MG63 (cell line): ENCODE measurements around the gene PI4KA. TPM values are rescaled to one million over a fixed set of nuclear protein-coding genes. Genes with fewer than 3 reads are reported as not detected.
"Not testable (repeated sequence)": the region's sequence is repeated elsewhere in the genome, so short reads cannot be mapped to it uniquely, and the experiment has no call there.

Experiments
- DNase-seq: peaks from one replicate; pipeline ENCODE4 v3.0.0-alpha.2; 2020
- H3K27me3 ChIP-seq: fragments of 250-450 bp; sonication (Bioruptor Pico); 2 replicates; pipeline ENCODE4 v1.5.1; 2020; ENCODE audit warnings: mild to moderate bottlenecking, moderate library complexity
- H3K36me3 ChIP-seq: fragments of 250-450 bp; sonication (Bioruptor Pico); 2 replicates; pipeline ENCODE4 v1.5.1; 2020; ENCODE audit warnings: mild to moderate bottlenecking, moderate library complexity
- H3K4me3 ChIP-seq: fragments of 250-450 bp; sonication (Bioruptor Pico); 2 replicates; pipeline ENCODE4 v1.5.1; 2020; ENCODE audit warnings: mild to moderate bottlenecking, moderate library complexity
- H3K9me3 ChIP-seq: fragments of 250-450 bp; sonication (Bioruptor Pico); 2 replicates; pipeline ENCODE4 v1.5.1; 2020; ENCODE audit warnings: mild to moderate bottlenecking, moderate library complexity
- total RNA-seq: library from RNA; depleted of rRNA; stranded (reverse); fragments of >200 nt; shearing (Covaris generic); gene quantifications from 2 replicates; pipeline ENCODE4 v1.2.3, GENCODE V29; 2014; ENCODE audit warnings: low replicate concordance

PI4KA gene
- total RNA-seq, 1 experiment from 2014 or later, result 24.3 TPM

DNA sequence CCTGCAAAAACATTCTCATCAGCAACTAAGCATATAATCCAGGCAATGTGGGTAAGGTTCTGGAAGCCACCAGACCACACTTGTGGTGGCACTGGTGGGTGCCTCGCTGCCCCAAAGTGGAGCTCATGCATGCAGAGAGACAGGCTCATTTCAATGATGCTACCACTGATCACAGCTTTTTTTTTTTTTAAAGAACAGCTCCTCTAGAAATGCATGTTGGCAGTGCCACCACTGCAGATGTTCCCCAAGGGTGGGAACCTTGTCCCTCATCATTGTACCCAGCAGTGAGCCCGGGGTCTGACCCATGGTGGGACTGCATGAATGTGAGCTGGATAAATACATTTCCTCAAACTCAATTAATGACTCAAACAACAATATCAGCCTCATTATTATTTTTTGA, 115.8 kb downstream of the PI4KA start:
- peaks cover 47% of the 10 kb centered on the region for H3K36me3 ChIP-seq
- no peak for DNase-seq
- peaks cover 12% of the 10 kb centered on the region for H3K9me3 ChIP-seq

DNA sequence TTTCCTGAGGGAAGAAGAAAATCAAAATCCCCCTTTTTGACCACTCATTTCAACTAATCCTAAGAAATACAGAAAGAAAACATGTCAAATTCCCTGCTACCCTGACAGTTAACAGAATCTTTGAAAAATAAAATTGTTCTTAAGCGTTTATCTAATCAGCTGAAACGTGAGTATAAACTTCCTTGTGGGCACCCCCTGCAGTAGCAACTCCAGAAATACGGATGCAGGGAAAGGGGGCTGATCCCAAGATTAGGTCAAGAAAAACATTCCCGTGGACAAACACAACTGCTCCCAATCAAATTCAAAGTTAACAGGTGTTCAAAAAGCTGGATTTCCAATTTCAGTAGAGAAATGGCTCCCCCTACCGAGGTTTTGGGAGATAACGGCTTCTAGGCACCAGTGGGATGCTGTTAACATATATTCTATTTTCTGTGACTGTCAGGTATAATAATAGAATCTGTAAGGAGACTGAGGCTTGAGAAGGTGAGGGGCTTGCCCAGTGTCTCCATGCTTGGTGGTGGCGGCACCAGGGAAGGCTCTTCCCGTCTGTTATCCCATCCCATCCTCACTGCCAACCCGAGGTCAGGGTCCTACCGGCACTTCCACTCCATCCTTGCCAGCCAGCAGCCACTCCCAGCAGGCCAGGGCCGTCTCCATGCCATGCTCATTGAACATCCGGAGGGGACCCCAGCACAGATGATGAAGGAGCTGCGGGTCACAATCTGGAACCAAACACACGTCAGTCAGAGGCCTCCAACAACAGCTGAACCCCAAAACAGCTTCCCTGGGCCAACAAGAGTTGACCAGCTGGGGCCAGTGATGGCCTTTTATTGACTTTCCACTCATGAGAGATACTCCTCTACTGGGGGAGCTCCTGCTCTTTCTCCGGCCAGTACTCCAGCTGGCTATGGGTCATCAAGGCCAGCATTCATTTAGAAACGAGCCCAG, 116.7 kb downstream of the PI4KA start:
- H3K36me3 ChIP-seq, result peaks cover 47% of the 10 kb centered on the region
- no peak for DNase-seq
- H3K27me3 ChIP-seq, result no peaks in the 10 kb centered on the region
- H3K9me3 ChIP-seq, result peaks cover 12% of the 10 kb centered on the region
- no peak overlapping the region for H3K4me3 ChIP-seq

More for the DNA sequence above, 115.8 kb downstream of the PI4KA start:
- Histone ChIP-seq H3K4me3 (no peak overlapping the region), H3K27me3 (no peaks in the 10 kb centered on the region)

DNA sequence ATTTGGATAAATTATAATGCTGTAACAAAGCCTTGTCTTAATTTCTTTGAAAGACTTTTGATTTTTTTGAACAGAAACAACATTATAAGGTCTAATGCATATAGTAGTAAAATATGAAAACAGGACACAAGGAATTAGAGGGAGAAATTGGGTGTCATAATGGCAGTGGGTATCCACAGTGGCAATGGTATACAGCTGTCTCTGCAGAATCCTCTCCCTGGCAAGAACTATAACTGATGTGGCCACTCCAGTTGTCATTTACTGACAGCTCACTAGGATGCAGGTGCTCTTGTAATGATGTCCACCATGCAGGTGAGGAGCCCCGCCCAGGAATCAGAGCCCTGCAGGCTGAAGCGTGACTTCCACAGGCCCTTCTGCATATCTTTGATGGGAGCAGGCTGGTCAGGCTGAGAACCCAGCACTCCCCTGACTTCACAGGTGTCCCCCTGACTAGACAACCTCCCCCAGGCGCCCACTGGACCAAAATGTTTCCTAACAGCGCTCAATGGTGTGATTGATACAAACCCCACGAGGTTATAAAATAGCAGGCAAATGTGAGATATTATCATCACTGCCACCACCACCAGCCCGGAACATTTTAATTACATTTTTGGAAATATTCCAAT, 117.5 kb downstream of the PI4KA start:
- peaks cover 12% of the 10 kb centered on the region for H3K9me3 ChIP-seq
- no peak for DNase-seq
- peaks cover 47% of the 10 kb centered on the region for H3K36me3 ChIP-seq
- no peaks in the 10 kb centered on the region for H3K27me3 ChIP-seq
- no peak overlapping the region for H3K4me3 ChIP-seq

DNA sequence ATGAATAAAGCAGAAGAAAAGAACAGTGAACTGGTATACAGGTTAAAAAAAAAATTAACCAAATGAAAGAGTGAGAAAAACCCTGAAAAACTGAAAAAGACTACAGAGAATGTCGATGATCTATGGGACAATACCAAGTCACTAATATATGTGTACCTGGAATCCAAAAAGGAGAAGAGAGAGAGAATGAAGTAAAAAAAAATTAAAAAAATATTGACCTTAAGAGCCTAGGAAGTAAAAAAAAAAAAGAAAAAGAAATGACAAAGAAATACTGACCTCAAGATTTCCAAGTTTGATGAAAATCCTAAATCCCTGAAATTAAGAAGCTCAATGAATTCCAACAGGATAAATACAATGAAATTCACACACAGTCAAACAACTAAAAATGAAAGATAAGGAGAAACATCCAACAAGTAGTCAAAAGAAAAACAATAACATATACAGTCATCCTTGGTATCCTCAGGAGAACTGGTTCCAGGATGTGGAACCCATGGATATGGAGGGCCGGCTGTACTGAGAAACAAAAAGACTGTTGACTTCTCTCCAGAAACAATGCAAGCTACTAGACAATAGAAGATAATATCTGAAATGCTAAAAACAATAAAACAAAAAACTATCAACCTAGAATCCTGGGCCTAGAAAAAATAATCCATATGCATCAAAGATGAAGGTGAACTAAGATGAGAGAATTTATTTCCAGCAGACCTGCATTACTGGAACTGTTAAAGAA, 118.2 kb downstream of the PI4KA start:
- no peak overlapping the region for H3K4me3 ChIP-seq
- H3K9me3 ChIP-seq, result peaks cover 12% of the 10 kb centered on the region
- peaks cover 47% of the 10 kb centered on the region for H3K36me3 ChIP-seq
- H3K27me3 ChIP-seq, result no peaks in the 10 kb centered on the region
- DNase-seq, result no peak

DNA sequence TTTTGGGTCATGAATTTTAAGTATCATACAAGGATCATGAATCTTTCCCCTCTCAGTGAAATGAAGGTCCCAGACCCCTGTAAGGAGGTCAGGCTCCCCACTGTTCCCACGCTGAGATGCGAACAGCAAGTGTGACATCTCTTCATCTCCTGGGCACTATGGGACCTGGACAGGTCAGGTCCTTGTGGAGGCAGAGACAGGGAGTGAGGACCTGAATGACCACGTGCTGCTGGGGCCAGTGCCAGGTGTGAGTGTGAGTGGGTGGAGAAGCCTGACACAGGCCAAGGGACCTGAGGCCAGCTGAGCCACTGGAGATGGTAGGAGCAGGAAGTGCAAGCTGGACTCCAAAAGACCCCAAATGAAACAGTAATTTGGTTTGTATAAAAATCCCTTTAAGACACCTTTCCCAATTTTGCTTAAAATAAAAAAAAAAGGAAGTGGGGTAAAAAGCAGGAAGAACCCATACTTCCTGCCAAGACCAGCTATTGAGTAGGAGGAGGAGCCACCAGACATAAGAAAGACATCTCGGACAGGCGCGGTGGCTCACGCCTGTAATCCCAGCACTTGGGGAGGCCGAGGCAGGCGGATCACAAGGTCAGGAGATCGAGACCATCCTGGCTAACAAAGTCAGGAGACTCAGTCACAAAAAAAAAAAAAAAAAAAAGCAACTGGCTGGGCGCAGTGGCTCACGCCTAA, 120.1 kb downstream of the PI4KA start:
- no peak for DNase-seq
- Histone ChIP-seq H3K9me3 (peaks cover 12% of the 10 kb centered on the region), H3K4me3 (no peak overlapping the region), H3K27me3 (no peaks in the 10 kb centered on the region), H3K36me3 (peaks cover 36% of the 10 kb centered on the region)

DNA sequence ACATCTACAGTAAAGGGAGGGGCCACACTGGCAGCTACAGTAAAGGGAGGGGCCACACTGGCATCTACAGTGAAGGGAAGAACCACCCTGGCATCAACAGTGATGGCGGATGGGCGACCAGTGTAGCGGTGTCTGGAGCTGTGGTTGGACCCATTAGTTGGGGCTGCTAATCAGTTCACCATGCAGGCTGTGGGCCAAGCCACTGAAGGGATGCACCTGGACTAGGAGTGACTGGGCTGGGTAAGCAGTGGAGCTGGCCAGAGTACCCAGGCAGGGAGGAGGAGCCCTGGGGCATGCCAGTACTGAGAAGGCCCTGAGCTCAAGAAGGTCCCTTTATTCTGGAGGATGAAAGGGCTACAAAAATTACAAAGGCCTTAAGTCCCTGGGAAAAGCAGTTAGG, 121.7 kb downstream of the PI4KA start:
- DNase-seq, H3K27me3 ChIP-seq, H3K4me3 ChIP-seq: not testable (repeated sequence)
- peaks cover 22% of the 10 kb centered on the region for H3K36me3 ChIP-seq
- H3K9me3 ChIP-seq, result peaks cover 12% of the 10 kb centered on the region

DNA sequence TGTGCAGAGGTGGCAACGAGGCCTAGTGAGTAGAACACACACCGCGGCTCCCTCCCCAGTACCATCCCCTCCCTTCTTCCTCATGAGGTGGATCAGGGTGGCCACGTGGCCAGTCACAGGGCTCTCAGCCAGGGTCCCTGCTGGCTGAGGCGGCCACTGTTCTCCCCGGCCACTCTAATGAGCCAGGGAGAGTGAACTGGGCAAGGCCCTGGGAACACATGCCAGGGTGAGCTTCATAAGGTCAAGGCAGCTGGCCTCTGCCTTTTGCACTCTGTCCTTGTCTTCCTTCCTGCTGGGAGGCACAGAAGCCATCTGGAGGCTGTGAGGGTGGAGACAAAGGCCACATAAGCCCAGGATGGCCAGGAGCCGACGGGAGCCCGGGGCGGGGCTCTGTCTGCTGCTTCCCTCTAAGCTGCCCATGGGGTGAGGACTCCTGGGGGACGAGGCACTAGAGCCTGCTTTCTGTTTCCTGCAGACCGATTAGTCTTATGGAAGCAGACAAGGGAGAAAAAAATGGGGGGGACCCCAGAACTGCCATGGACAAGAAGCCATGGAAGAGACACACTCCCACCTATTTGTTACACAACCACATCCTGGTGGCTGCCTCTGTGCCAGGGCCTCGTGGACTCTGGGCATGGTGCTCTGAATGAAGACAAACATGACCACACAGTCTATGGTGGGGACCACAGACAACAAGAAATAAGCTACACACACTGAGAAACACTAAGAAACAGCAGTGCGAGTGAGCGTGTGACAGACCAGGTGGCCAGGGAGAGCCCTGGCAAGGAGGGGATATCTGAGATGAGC, 123.1 kb downstream of the PI4KA start:
- not testable (repeated sequence) for H3K36me3 ChIP-seq, H3K9me3 ChIP-seq, DNase-seq, H3K4me3 ChIP-seq, H3K27me3 ChIP-seq

DNA sequence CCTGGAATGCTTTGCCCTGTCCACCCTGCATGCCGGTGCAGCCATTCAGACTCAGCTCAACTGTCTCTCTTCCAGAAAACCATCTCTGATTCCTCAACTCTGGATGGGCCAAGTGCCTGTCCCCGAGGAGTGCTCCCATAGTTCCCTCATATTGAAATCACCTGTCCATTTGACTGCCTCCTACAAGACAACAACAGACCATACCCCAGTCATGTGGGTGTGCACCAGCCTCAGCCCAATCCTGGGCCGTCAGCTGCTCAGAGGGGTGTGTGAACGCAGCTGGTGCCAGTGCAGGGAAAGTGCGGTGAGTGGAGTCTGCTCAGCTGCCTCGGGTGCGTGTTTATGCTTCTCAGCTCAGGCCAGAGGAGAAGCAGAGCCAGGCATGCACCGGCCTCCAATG, 126.2 kb downstream of the PI4KA start:
- H3K36me3 ChIP-seq, DNase-seq, H3K27me3 ChIP-seq, H3K4me3 ChIP-seq, H3K9me3 ChIP-seq: not testable (repeated sequence)

DNA sequence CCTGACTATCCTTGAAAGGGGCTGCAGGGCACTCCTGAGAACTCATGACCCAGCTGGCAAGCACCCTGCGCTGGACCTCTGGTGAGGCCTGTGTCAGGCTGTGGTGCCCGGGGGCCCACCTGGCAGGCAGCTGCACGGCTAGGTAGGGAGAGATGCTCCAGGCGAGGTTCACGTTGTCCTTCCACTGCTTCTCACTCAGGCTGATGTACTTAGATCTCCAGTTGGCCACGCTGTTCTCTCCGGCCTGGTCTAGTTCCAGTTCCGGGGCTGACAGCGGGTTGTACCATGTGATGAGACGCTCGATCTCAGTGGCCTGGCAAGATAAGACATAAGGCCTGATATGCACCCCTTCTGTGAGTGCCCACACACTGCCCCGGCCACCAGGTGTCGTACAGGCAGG, 129.4 kb downstream of the PI4KA start:
- H3K36me3 ChIP-seq, result peaks cover 5% of the 10 kb centered on the region
- no peaks in the 10 kb centered on the region for H3K27me3 ChIP-seq
- no peaks in the 10 kb centered on the region for H3K9me3 ChIP-seq
- no peak overlapping the region for H3K4me3 ChIP-seq
- DNase-seq, result no peak

DNA sequence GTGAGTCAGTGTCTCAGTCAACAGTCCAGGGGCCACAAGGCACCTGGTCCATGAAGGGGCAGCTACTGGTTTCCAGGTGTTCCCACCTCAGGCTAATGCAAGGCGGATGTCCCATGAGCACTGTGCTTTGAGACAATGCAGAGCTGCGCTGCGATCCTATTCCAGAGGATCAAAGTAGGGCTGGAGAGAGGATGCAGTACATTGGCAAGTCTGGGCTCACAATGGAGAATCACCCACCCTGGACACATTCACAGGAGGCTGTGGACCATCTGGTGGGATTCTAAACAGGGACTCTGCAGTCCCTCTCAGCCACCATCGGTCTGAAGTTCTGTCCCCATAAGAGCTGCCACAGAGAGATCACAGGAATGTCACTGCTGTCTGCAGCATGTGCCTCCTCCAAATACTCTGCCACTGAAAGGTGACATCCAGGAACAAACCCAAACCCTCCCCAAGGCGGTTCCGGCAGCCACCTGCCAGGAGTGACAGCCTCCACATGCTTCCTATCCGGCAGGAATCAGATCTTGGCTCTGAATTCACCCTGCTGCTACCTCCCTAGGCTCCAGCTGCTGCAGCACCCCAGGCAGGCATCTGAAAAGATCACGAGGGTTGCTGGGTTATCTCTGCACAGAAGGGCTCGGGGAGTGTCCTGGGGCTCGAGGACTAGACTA, 130.0 kb downstream of the PI4KA start:
- no peak for DNase-seq
- Histone ChIP-seq H3K27me3 (no peaks in the 10 kb centered on the region), H3K9me3 (no peaks in the 10 kb centered on the region), H3K4me3 (no peak overlapping the region), H3K36me3 (peaks cover 5% of the 10 kb centered on the region)

DNA sequence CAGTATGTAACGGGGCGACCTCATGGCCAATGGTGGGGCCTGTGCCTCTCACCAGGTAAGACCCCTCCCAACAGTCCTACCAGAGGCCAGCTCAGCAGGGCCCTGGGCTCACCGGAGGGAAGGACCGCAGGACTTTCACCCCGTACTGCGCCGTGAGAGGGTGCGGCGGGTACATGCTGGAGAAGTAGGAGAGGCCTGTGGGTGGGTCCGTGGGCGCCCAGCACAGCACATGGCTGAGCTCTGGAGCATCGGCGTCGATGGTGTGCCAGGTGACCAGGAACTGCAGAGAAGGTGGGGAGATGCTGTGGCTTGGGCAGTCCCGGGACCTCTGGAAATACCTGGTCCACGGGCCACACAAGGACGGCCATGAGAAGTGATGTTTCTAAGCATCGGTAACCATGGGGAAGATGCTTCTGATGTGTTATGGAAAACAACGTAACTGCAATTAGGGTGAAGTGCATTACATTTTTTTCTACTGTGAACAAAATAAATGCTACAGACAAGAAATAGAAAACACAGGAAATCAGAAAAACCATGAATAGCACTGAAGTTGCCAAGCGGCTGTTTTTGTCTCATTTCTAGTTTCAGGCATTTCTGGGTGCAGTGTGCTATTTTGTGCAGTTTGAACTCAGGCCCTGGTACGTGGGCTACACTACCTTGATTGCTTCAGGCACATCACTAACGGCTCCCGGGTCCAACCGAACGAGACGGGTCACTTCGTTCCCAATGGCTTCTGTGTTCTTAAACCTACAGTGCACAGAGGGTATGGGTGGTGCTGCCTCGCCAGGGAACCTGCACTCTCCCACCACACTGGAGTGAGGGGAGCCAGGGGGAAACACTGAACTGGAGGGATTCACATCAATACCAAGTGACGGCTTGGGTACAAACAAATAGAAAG, 131.2 kb downstream of the PI4KA start:
- Histone ChIP-seq H3K4me3 (no peak overlapping the region), H3K27me3 (no peaks in the 10 kb centered on the region), H3K36me3 (peaks cover 5% of the 10 kb centered on the region), H3K9me3 (no peaks in the 10 kb centered on the region)
- DNase-seq, result no peak

DNA sequence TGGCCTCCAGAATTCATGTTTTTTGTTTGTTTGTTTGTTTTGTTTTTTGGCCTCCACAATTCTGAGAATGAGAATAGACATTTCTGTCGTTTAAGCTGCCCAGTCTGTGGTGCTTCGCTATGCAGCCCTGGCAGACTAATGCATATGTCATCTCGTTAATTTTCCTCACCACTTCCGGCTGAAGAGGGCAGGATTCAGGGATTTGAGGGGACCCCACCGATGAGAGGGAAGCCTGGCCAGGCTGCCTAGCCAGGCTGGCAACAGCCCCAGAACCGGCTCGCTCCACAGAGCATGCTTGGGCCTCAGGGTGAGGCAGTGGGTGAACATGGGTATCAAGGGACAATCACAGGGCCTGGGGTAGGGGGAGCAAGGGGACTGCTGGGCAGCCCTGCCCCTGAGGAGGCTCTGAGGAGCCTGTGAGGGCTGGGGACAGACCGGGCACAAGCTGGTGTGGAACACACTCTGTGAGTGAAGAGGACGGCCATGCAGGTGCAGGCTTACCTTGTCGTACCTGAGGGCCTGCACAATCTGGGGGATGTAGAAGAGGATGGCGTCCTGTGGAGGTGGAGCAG, 132.5 kb downstream of the PI4KA start:
- peak; percentile 15 for DNase-seq
- H3K9me3 ChIP-seq, result no peaks in the 10 kb centered on the region
- no peak overlapping the region for H3K4me3 ChIP-seq
- no peaks in the 10 kb centered on the region for H3K27me3 ChIP-seq
- peaks cover 5% of the 10 kb centered on the region for H3K36me3 ChIP-seq

DNA sequence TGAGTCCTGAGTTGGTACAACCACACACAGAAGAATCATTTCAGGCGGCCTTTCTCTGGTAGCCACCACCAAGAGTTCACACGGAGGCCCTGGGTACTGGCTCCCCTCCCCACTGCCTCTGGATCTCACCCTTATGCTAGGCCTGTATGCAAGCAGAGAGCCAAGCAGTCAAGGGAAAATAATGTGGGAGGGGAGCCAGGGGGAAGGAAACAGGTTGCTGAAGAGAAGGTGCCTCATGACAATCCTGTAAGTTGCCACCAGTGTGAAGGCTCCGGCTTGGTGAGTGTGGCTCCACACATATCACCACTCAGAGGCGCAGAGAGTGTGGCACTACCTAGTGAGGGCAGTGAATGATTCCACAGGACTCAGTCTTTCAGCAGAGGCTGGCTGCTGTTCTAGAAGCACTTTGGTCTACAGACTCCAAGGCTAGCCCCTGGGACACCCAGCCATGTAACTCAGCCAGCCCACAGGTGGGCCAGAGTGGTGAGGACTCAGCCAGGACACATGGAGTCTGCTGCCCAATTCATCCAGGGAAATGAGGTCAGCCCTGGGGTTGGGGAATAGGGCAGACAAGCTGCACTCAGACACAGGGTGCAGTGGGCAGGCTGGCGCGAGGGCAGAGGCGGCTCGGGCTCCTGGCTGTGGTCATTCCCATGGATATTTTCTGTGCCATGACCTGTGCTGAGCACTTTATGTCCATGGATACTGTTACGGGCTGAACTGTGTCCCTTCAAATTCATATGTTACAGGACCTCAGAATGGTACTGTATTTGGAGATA, 133.7 kb downstream of the PI4KA start:
- no peak overlapping the region for H3K4me3 ChIP-seq
- no peaks in the 10 kb centered on the region for H3K9me3 ChIP-seq
- DNase-seq, result no peak
- H3K36me3 ChIP-seq, result peaks cover 5% of the 10 kb centered on the region
- no peaks in the 10 kb centered on the region for H3K27me3 ChIP-seq
